Measurements from ENCODE around the gene TLE4. TPM values are rescaled to one million over a fixed set of nuclear protein-coding genes. Genes with fewer than 3 reads are reported as not detected.

The TLE4 gene
- total RNA-seq, 1 donor from 2014 or later, result 10.3 TPM

- Histone ChIP-seq H3K4me1 (peaks cover 90% of the 10 kb centered on the region), H3K4me3 (peak overlapping the region; percentile 29), H3K36me3 (no peaks in the 10 kb centered on the region), H3K9me3 (replicated peaks) (no peaks in the 10 kb centered on the region), H3K27me3 (ENCODE audit: low read depth) (no peaks in the 10 kb centered on the region), H3K27ac (replicated peaks) (peak overlapping the region; percentile 66)
- TF ChIP-seq CTCF (IDR thresholded peaks at IDR 0.05; ENCODE audit: borderline replicate concordance), result no peak
- intact Hi-C loops (cut with micrococcal nuclease), result no loop called here
- no peak for DNase-seq
Measured at GRCh38 chr9:79577969-79578723, 6.4 kb downstream of the TLE4 start.

- H3K4me1 ChIP-seq, result peaks cover 92% of the 10 kb centered on the region
- no peaks in the 10 kb centered on the region for H3K9me3 ChIP-seq (replicated peaks)
- no peak overlapping the region for H3K4me3 ChIP-seq
- H3K36me3 ChIP-seq, result no peaks in the 10 kb centered on the region
- H3K27ac ChIP-seq (replicated peaks), result peak overlapping the region; percentile 66
- no peak for TF ChIP-seq CTCF (IDR thresholded peaks at IDR 0.05; ENCODE audit: borderline replicate concordance)
- no peaks in the 10 kb centered on the region for H3K27me3 ChIP-seq (ENCODE audit: low read depth)
- no peak for DNase-seq
- intact Hi-C loops (cut with micrococcal nuclease), result no loop called here
Measured at GRCh38 chr9:79578891-79579290, 7.1 kb downstream of the TLE4 start.

GRCh38 chr9:79579624-79580023, 7.9 kb downstream of the TLE4 start:
- no peak for TF ChIP-seq CTCF (IDR thresholded peaks at IDR 0.05; ENCODE audit: borderline replicate concordance)

GRCh38 chr9:79580055-79580454, 8.3 kb downstream of the TLE4 start:
- TF ChIP-seq CTCF (IDR thresholded peaks at IDR 0.05; ENCODE audit: borderline replicate concordance), result no peak
- intact Hi-C loops (cut with micrococcal nuclease), result no loop called here
- H3K27me3 ChIP-seq (ENCODE audit: low read depth), result no peaks in the 10 kb centered on the region
- no peaks in the 10 kb centered on the region for H3K9me3 ChIP-seq (replicated peaks)
- peaks cover 92% of the 10 kb centered on the region for H3K4me1 ChIP-seq
- no peak for DNase-seq
- H3K36me3 ChIP-seq, result no peaks in the 10 kb centered on the region
- no peak overlapping the region for H3K27ac ChIP-seq (replicated peaks)
- H3K4me3 ChIP-seq, result no peak overlapping the region

More at GRCh38 chr9:79579624-79580023, 7.9 kb downstream of the TLE4 start:
- intact Hi-C loops (cut with micrococcal nuclease), result no loop called here
- Histone ChIP-seq H3K4me1 (peaks cover 92% of the 10 kb centered on the region), H3K9me3 (replicated peaks) (no peaks in the 10 kb centered on the region), H3K27ac (replicated peaks) (no peak overlapping the region), H3K36me3 (no peaks in the 10 kb centered on the region), H3K27me3 (ENCODE audit: low read depth) (no peaks in the 10 kb centered on the region), H3K4me3 (no peak overlapping the region)
- no peak for DNase-seq

- H3K4me3 ChIP-seq, result no peak overlapping the region
- peaks cover 81% of the 10 kb centered on the region for H3K4me1 ChIP-seq
- no peak for DNase-seq
- TF ChIP-seq CTCF (IDR thresholded peaks at IDR 0.05; ENCODE audit: borderline replicate concordance), result no peak
- peak overlapping the region; percentile 28 for H3K27ac ChIP-seq (replicated peaks)
- intact Hi-C loops (cut with micrococcal nuclease), result no loop called here
- H3K9me3 ChIP-seq (replicated peaks), result no peaks in the 10 kb centered on the region
- no peaks in the 10 kb centered on the region for H3K27me3 ChIP-seq (ENCODE audit: low read depth)
- no peaks in the 10 kb centered on the region for H3K36me3 ChIP-seq
Measured at GRCh38 chr9:79581388-79581787, 9.6 kb downstream of the TLE4 start.

Measured in left ventricle myocardium inferior (tissue), 1 donor.